ENCODE measurements around the gene ENGASE. TPM values are rescaled to one million over a fixed set of nuclear protein-coding genes. Genes with fewer than 3 reads are reported as not detected.

ENGASE gene
- total and polyA plus RNA-seq, 2 of the 8 experiments (the other 6 are each of a cell fraction or from before 2014, with no cell fraction given), result 9.3 to 36.1 TPM

GRCh38 chr17:79027274-79027924, 47.2 kb upstream of the ENGASE start (continued):
- no peak for TF ChIP-seq RBBP5 (IDR thresholded peaks at IDR 0.05; ENCODE audit: borderline replicate concordance, low read depth, low read length)
